ENCODE measurements around the gene TXN.

The TXN gene

DNA sequence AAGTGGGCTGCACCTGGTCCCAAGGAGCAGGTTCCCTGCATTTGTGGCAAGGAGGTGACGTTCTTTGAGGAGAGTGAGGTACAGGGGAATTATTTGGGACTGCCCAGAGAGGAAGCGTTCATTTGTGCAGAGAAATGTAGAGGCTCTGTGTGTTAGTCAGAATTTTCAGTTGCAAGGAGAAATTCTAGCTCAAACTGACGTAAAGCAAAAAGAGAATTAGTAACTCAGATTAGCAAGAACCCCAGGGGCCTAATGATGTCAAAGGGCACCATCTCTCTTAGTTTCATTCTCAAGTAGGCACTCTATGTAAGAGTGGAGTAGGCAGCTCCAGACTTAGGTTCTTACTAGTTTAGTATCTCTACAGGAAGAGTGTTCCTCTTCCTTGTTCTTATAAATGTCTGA is 2.4 kb upstream of the TXN start:
- H3K36me3 ChIP-seq (ENCODE audit: low read depth) = peaks cover 13% of the 10 kb centered on the region
- H3K9me3 ChIP-seq (ENCODE audit: severe bottlenecking) = no peaks in the 10 kb centered on the region
- H3K27ac ChIP-seq (ENCODE audit: poor library complexity, severe bottlenecking) = no peak overlapping the region
- H3K27me3 ChIP-seq (ENCODE audit: insufficient read depth, poor library complexity, severe bottlenecking) = no peaks in the 10 kb centered on the region
- DNase-seq (ENCODE audit: low spot score) (no peak), ATAC-seq (ENCODE audit: low read depth) (no peak)
- TF ChIP-seq, protein P1, sequence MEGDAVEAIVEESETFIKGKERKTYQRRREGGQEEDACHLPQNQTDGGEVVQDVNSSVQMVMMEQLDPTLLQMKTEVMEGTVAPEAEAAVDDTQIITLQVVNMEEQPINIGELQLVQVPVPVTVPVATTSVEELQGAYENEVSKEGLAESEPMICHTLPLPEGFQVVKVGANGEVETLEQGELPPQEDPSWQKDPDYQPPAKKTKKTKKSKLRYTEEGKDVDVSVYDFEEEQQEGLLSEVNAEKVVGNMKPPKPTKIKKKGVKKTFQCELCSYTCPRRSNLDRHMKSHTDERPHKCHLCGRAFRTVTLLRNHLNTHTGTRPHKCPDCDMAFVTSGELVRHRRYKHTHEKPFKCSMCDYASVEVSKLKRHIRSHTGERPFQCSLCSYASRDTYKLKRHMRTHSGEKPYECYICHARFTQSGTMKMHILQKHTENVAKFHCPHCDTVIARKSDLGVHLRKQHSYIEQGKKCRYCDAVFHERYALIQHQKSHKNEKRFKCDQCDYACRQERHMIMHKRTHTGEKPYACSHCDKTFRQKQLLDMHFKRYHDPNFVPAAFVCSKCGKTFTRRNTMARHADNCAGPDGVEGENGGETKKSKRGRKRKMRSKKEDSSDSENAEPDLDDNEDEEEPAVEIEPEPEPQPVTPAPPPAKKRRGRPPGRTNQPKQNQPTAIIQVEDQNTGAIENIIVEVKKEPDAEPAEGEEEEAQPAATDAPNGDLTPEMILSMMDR (IDR thresholded peaks at IDR 0.05; ENCODE audit: poor library complexity, severe bottlenecking) = no peak
- peaks cover 14% of the 10 kb centered on the region for H3K4me1 ChIP-seq (ENCODE audit: insufficient read depth, poor library complexity, severe bottlenecking)
- no peak overlapping the region for H3K4me3 ChIP-seq (ENCODE audit: severe bottlenecking)

DNA sequence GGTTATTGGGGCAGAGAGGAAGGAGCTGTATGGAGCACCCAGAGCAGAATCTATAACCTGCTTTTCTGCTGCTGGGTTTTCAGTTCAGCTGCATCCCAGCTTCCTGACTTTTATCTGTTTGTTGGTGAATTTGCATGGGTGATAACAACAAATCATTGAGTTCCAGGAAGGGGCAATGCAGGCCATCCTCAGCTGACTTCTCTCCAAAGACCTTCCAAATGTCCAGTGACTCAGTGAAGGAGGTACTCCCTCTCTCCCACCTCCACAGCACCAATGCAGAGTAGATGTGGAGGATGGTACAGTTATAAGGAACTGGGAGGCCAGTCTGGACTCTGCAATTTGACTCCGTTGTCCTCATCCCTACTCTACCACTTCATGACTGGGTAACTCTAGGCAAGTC is 1.6 kb upstream of the TXN start:
- TF ChIP-seq, protein P1 (IDR thresholded peaks at IDR 0.05; ENCODE audit: poor library complexity, severe bottlenecking) = no peak
- peaks cover 20% of the 10 kb centered on the region for H3K4me1 ChIP-seq (ENCODE audit: insufficient read depth, poor library complexity, severe bottlenecking)
- H3K4me3 ChIP-seq (ENCODE audit: severe bottlenecking) = no peak overlapping the region
- H3K27ac ChIP-seq (ENCODE audit: poor library complexity, severe bottlenecking) = peak overlapping the region; percentile 90
- peaks cover 21% of the 10 kb centered on the region for H3K36me3 ChIP-seq (ENCODE audit: low read depth)
- ATAC-seq (ENCODE audit: low read depth) = no peak
- H3K9me3 ChIP-seq (ENCODE audit: severe bottlenecking) = no peaks in the 10 kb centered on the region
- DNase-seq (ENCODE audit: low spot score) = no peak
- H3K27me3 ChIP-seq (ENCODE audit: insufficient read depth, poor library complexity, severe bottlenecking) = no peaks in the 10 kb centered on the region

DNA sequence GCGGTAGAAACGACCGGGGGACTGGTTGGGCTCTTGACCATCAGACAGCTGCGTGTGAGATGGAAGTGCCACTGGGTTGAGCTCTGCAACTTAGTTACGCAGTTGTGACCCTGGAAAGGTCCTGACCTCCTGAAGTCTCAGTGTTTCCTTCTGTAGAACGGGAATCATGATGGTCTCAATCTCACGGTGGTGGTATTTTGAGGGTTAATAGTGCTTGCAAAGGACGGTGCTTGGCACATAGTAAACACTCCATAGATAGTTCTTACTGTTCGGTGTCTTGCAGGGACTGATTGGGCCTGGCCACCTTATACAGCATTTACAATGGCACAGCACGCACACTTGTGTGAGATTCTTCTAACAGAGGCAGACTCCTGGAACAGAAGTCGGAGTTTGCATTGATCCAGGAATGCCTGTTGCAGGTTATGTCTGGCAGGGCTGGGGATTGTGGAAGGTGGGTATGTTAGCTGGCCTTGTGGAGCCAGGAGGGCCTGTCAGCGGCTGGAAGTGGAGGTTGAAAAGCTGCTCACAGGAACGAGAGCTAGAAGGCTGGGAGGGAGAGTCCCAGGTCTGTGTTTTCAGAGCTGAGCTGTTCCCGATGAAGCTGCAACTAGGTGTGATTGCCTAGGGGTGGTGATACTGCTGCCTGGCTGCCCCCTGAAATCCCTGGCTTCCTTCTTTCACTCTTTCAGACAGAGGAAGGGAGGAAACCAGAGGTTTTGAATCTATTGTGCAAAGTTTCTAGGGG is 962 bp upstream of the TXN start:
- Histone ChIP-seq H3K9me3 (ENCODE audit: severe bottlenecking) (no peaks in the 10 kb centered on the region), H3K4me1 (ENCODE audit: insufficient read depth, poor library complexity, severe bottlenecking) (peaks cover 20% of the 10 kb centered on the region), H3K36me3 (ENCODE audit: low read depth) (peaks cover 21% of the 10 kb centered on the region), H3K4me3 (ENCODE audit: severe bottlenecking) (peak overlapping the region; percentile 66), H3K27ac (ENCODE audit: poor library complexity, severe bottlenecking) (peak overlapping the region; percentile 90), H3K27me3 (ENCODE audit: insufficient read depth, poor library complexity, severe bottlenecking) (no peaks in the 10 kb centered on the region)
- TF ChIP-seq, protein P1 (IDR thresholded peaks at IDR 0.05; ENCODE audit: poor library complexity, severe bottlenecking) = no peak
- peak; percentile 3; the same call in 1 of the 3 replicates for ATAC-seq (ENCODE audit: low read depth)
- DNase-seq (ENCODE audit: low spot score) = no peak

DNA sequence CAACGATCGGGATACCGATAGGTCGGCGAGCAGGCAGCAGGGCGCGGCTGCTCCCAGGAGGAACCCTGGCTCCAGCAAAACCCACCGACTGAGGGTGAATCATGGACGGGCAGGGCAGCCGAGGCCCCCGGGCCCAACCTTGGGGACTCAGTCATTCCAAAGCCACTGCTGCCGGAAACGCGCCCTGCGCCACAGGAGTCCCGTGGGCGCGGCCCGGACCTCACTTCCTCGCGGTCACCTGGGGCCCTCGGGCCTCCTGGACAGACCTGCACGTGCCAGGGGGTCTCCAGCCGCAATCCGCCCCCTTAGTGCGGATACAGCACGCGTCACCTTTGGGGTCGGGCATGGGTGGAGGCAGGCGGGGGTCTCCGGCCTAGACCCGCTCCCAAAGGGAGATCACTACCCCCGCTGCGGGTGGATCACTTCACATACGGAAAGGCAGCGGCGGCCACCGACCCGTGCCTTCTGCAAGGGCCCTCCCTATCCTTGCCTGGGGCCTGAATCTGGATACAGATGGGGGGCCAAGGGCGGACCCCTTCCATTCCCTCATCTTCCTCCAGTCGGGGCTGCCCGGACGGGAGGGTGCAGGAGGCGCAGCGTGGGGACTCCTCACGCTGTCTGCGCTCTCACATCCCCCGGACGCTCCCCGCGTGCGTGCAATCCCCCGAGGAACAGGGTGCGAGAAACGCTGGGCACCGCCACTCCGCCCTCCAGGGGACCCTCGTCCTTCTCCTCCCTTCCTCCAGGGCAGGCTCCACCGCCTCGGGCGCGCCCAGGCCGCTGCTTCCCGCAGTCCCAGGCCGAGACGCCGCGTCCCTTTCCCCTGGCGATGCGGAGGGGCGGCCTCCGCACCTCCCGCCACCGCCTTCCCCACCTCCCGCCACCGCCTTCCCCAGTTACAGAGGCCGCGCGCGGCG is 586 bp downstream of the TXN start:
- peak; percentile 41 for ATAC-seq (ENCODE audit: low read depth)
- Histone ChIP-seq H3K4me1 (ENCODE audit: insufficient read depth, poor library complexity, severe bottlenecking) (peaks cover 22% of the 10 kb centered on the region), H3K27ac (ENCODE audit: poor library complexity, severe bottlenecking) (peak overlapping the region; percentile 90), H3K4me3 (ENCODE audit: severe bottlenecking) (peak overlapping the region; percentile 66), H3K9me3 (ENCODE audit: severe bottlenecking) (no peaks in the 10 kb centered on the region), H3K27me3 (ENCODE audit: insufficient read depth, poor library complexity, severe bottlenecking) (no peaks in the 10 kb centered on the region), H3K36me3 (ENCODE audit: low read depth) (peaks cover 31% of the 10 kb centered on the region)
- DNase-seq (ENCODE audit: low spot score) = peak; percentile 68
- TF ChIP-seq, protein P1 (IDR thresholded peaks at IDR 0.05; ENCODE audit: poor library complexity, severe bottlenecking) = no peak

All from RWPE2 (cell line).